ENCODE data around the gene MTHFS. TPM values are rescaled to one million over a fixed set of nuclear protein-coding genes. Genes with fewer than 3 reads are reported as not detected.

Gene MTHFS
- total RNA-seq, 1 donor from 2014 or later: 30.5 TPM

GRCh38 chr15:79824136-79824701 lies 72.6 kb downstream of the MTHFS start:
- intact Hi-C loops (cut with micrococcal nuclease): no loop called here

GRCh38 chr15:79820820-79821219 lies 76.0 kb downstream of the MTHFS start:
- intact Hi-C loops (cut with micrococcal nuclease): no loop called here

- intact Hi-C loops (cut with micrococcal nuclease): no loop called here
Observed at GRCh38 chr15:79820176-79820575, 76.6 kb downstream of the MTHFS start.

DNA sequence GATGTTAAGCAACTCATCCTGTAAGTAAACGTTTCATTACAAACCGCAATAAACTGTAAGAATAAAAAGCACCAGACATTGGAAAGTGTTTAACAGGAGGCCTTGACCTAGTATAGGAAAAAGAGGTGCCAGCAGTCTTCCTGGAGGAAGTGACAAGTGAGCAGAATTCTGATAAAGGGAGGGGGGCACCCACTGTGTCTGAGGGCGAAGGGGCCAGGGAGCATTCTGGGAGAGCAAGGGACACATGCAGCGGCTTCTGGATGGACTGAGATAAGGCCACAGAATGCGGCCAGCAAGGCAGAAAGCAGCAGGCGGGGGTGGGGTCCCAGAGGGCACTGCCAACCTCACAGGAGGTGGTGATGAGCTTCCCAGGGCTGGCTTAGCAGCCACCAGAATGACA lies 80.2 kb downstream of the MTHFS start:
- intact Hi-C loops (cut with micrococcal nuclease): no loop called here

DNA sequence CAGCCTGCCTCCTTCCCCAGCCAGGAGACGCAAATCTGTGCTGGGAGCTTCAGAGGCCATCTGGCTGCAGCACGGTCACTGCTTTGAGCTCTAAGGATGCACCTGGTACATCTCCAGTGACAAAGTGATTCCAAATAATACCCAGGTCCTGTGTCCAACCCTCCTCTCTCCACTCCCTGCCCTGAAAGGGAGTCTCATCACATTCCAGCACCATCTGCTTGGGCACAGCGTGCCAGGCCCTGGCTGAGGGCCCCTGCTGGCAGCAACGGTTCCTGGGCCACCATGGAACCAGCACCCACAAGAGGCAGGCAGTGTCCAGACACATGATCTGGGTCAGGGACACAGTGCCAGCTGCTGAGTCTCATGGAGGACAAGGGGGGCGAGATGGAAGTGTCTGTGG lies 81.3 kb downstream of the MTHFS start:
- intact Hi-C loops (cut with micrococcal nuclease): no loop called here

DNA sequence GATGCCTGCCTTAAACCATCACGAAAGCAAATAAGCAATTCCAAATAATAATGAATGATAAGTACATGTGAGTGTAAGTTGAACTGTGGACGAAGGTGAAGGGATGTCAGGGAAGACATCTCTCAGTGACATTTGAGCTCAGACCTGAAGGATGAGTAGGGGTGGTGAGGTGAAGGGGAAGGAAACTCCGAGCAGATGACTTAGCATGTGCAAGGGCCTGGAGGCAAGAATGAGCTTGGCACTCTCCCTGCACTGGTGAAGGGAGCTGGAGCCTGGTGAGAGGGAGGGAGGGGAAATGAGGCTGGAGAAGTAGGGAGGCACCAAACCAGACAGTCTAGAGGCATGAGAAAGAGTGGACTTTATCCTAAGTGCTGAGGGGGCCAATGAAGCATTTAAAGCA lies 84.3 kb downstream of the MTHFS start:
- intact Hi-C loops (cut with micrococcal nuclease): no loop called here

DNA sequence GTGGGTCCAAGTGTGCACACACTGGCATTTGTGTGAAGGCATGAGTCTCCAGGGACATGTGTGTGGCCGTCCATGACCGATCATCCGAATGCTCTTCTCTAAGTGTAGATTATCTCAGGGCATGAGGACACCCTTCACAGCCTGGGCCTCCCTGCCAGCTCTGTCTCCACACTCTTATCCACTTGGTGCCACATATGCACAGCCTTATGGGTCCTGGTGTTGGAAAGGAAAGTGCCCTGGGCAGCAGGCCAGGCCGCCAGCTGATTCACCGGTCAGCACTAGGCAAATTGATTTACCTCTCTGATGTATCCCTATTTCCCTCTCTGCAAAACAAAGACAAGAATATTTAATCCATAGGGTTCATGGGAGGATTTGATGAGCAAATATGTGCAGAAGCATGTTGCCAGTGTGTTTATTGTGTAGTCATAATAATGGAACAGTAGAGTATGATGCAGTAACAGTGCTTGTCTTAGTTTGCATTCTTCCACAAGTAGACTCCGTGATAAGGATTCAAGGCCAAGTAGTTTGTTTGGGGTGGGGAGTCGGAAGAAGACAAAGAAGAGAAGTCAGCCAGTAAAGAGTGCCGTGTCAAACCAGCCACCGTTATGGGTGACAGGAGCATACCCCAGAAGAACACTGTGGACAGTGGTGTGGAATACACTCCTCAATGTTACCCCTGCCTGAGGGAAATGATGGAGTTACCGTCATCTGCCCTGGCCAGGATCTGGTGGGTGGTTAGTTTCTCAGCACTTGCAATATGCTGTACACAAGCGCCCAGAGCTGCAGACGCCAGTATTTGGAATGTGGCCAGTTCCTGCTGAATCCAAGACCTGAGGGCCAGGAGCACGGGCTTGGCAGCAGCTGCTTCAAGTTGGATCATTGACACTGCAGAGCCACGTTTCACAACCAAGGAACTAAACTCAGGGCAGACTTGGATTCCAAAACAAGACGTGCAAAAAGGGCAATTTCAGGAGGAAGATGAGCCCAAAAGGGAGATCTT lies 85.1 kb downstream of the MTHFS start:
- intact Hi-C loops (cut with micrococcal nuclease): no loop called here

DNA sequence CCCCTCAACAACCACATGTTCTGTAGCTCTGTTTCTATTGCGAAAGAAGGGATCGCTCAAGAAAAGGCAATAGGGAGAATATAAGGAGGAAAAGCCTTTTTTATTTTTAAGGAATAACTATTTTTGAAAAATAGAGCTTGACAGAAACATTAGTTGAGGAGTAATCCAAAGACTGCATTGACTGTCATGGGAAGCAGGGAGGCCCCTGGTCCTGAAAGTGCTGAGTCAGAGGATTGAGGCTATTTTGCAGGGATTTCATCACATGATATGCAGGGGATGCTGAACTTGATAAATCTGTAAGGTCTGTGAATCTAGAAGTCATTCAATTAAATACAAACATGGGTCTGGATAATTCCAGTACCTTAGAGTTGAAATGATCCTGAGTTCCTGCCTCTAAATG lies 92.0 kb downstream of the MTHFS start:
- intact Hi-C loops (cut with micrococcal nuclease): no loop called here

- intact Hi-C loops (cut with micrococcal nuclease): no loop called here
Observed at GRCh38 chr15:79798311-79798710, 98.5 kb downstream of the MTHFS start.

Other genes with a start within 250 kb of the MTHFS start
- 31.0 and 32.8 TPM in 2 replicates for gene BCL2A1, start 74.2 kb upstream of the MTHFS start, total RNA-seq
- gene ZFAND6, start 162.7 kb upstream of the MTHFS start, total RNA-seq: 58.3 and 59.2 TPM in 2 replicates

All from T-helper 1 cell treated with Interleukin-12 subunit alpha and Interleukin-12 subunit beta and Interleukin-4 antibody, amounts not matched to agents 30 ng/mL and 1 ng/mL, for 36 hours (primary cell).